ENCODE data around the gene HS3ST3A1.

DNA sequence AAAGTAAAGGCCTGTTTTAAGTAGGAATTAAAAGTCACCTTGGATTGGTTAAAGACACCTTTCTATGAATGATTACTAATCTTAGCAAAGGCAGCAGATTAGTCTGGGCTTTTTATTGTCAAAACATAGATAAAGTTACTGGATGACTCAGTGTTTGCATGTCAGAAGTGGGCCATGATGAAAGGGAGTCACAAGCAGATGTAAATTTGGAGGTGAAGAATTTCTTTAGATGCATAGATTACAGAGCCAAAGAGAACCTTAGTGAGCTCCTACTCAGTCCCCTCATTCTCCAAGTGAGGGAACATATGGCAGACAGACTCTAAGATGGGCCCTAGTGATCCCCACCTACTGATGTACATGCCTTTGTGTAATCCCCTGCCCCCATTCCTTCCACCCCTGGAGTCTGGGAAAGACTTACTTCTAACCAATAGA is 124.5 kb downstream of the HS3ST3A1 start:
- TF ChIP-seq, protein P1, sequence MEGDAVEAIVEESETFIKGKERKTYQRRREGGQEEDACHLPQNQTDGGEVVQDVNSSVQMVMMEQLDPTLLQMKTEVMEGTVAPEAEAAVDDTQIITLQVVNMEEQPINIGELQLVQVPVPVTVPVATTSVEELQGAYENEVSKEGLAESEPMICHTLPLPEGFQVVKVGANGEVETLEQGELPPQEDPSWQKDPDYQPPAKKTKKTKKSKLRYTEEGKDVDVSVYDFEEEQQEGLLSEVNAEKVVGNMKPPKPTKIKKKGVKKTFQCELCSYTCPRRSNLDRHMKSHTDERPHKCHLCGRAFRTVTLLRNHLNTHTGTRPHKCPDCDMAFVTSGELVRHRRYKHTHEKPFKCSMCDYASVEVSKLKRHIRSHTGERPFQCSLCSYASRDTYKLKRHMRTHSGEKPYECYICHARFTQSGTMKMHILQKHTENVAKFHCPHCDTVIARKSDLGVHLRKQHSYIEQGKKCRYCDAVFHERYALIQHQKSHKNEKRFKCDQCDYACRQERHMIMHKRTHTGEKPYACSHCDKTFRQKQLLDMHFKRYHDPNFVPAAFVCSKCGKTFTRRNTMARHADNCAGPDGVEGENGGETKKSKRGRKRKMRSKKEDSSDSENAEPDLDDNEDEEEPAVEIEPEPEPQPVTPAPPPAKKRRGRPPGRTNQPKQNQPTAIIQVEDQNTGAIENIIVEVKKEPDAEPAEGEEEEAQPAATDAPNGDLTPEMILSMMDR (IDR thresholded peaks at IDR 0.05), result no peak
- TF ChIP-seq POLR2A (IDR thresholded peaks at IDR 0.05), result no peak

Measured in body of pancreas (tissue), 4 donors.